Myocyte (in vitro differentiated cells): ENCODE results near the gene STXBP2. TPM values are rescaled to one million over a fixed set of nuclear protein-coding genes. Genes with fewer than 3 reads are reported as not detected.

Experiments used
- DNase-seq: peaks from one replicate; pipeline ENCODE4 v3.0.0-alpha.2; 2012; ENCODE audit warnings: low read depth
- total RNA-seq: library from RNA; depleted of rRNA; stranded (reverse); fragments of >200 nt; gene quantifications from 2 replicates; pipeline ENCODE4 v1.2.3, GENCODE V29; 2014

The STXBP2 gene
- total RNA-seq, 1 donor from 2014 or later: not detected

DNA sequence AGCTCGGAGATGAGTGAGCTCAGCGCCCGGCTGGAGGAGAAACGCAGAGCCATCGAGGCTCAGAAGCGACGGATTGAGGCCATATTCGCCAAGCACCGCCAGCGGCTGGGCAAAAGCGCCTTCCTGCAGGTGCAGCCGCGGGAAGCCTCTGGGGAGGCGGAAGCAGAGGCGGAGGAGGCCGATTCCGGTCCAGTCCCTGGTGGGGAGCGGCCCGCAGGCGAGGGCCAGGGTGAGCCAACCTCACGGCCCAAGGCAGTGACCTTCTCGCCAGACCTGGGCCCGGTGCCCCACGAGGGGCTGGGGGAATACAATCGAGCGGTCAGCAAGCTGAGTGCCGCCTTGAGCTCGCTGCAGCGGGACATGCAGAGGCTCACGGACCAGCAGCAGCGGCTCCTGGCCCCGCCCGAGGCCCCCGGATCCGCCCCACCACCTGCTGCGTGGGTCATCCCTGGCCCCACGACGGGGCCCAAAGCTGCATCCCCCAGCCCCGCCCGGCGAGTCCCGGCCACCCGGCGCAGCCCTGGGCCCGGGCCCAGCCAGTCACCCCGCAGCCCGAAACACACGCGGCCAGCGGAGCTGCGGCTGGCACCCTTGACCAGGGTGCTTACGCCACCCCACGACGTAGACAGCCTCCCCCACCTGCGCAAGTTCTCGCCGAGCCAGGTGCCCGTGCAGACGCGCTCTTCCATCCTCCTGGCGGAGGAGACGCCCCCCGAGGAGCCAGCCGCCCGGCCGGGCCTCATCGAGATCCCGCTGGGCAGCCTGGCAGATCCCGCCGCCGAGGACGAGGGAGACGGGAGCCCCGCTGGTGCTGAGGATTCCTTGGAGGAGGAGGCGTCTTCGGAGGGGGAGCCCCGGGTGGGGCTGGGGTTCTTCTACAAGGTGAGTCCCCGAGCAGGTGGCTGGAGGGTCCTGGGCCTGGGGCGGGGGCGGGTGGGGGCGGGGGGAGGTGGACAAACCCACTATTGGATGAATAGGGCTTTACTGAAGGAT is 24.3 kb upstream of the STXBP2 start:
- no peak for DNase-seq

DNA sequence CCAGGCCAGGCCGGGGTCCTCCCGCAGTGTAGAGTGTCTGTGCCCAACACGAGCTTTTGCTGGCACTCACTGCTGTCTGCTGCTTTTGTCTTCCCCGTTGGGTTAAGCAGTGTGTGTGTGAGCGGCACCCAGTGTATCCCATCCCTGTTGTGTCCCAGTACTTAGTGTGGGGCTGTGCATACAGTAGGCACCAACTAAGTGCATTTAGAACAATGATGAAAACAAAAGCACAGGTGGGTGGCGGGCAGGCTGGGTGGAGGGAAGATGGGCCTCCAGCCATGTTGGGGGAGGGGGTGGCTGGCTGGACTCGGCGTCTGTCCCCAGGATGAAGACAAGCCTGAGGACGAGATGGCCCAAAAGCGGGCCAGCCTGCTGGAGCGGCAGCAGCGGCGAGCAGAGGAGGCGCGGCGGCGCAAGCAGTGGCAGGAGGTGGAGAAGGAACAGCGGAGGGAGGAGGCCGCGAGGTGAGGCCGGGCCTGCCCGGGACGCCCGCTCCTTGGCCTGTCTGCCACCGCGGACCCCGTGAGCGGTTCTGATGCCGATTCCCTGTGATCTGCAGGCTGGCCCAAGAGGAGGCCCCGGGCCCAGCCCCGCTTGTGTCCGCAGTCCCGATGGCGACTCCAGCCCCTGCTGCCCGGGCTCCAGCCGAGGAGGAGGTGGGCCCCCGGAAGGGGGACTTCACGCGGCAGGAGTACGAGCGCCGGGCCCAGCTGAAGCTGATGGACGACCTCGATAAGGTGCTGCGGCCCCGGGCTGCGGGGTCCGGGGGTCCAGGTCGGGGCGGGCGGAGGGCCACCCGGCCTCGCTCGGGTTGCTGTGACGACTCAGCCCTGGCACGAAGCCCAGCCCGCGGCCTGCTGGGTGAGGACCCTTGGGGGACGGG is 21.8 kb upstream of the STXBP2 start:
- no peak for DNase-seq

DNA sequence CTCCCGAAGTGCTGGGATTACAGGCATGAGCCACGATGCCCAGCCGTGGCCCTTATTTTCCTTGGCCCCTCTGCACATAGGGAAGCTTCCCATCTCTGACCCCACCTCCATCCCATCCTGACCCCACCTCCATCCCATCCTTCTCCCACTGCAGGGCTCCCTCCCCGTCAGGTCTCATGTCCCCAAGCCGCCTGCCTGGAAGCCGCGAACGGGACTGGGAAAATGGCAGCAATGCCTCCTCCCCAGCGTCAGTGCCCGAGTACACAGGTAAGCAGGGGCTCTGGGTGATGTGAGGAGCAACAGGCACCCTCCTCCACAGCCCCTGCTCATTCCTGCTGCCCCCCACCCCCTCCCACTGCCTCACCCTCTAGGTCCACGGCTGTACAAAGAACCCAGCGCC is 19.7 kb upstream of the STXBP2 start:
- DNase-seq: no peak

GRCh38 chr19:7617735-7618134 is 19.2 kb upstream of the STXBP2 start:
- DNase-seq: no peak

- no peak for DNase-seq
These were observed 18.6 kb upstream of the STXBP2 start for GRCh38 chr19:7618348-7618747.

DNA sequence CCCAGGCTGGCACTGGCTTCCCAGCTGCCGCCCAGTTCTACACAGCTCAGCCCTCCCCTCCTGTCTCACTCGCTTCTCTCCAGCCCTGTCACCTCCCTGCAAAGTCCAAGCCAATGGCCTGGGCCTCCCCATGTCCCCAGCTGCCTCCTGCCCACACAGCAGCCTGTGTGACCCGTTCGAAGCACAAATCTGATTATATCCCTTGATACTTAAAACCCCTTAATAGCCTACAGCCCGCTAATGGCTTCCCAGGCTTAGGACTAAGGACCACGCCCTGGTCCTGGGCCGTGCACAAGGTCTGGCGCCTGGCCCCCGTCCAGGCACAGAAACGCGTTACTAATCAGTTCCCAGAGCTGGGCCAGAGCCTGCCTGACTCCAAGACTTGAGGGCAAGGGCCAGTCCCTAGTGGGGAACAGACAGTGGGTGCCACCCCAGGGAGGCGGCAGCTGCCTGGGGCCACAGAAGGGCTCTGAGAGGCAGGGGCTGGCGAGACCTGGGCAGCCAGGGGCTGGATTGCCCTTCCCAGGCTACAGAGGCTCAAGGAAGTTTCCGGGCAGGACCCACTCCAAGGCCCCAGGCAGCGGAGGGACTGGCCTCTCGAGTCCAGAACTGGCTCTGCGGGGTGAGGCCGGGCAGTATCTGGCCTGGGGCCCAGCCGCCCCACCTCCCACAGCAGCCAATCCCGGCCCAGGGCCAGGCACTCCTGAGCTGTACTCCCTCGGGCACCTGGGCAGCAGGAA is 18.0 kb upstream of the STXBP2 start:
- no peak for DNase-seq

DNA sequence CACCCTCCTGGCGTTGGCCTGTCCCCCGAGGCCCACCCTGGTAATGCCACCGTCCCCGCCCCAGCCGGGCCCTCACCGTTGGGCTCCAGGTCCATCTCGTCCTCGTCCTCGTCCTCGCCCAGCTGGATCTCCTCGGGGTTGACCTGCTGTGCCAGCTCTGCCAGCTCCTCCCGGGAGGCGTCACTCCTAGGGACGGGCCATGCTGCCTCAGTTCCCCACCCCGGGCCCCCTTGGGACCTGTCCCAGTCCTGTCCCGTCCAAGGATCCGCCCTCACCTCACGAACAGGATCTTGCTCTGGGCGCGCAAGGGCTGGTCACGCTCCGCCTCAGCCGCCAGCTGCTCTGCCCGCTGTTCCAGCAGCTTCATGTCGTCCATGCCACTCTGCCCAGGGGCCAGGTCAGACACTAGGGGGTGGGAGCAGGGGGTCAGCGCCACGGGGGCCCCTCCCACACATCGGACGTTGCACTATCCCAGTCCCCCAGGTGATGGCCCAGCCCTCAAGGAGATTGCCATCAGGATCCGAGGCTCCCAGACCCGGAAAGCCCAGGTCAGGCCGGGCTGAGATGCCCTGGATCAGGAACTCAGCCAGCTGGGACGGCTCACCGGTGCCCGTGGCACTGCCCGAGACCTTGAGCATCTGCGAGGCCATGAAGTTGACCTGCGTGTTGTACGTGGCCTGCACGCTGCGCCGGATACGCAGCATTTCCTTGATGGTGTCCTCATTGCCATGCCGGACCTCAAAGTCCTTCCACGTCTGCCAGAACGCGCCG is 17.1 kb upstream of the STXBP2 start:
- no peak for DNase-seq

DNA sequence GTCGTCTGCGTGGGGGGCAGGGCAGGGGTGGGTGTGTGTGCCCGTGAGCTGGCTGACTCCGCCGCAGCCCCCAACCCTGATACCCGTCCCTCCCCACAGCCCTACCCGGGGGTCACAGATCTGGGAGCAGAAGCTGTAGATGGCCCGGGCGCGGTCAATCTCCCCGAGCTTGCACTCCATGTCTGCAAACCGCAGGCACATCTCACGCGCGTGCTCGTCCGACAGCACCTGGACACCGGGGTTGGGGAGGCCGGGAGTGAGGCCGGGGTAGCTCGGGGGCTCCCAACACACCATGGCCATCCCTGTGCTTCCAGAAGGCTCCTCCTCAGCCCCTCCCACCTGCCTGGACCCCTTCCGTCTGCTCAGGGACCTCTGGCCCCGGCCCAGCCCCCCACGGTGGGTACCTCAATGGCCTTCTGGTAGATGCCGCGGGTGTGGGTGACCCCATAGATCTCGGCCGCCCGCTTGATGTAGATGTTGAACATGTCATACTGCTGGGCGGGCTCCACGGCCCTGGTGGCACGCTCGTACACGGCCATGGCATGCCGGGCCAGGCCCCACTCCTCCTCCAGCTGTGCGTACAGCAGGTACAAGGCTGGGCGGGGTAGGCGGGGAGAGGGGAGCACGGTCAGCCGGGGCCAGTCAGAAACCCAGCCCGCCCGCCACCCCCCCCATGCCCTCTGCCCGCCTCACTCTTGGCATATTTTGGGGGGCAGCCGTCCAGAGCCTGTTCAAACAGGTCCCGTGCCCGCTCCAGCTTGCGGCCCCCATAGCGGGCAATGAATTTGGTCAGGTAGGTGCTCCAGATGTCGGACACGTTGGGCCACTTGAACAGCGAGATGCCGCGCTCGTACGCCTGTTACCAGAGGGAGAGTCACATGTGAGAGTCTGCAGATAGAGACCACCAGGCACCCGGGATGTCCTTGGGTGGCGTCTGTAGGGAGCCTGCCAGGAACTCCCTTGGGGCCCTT is 16.2 kb upstream of the STXBP2 start:
- DNase-seq: no peak

DNA sequence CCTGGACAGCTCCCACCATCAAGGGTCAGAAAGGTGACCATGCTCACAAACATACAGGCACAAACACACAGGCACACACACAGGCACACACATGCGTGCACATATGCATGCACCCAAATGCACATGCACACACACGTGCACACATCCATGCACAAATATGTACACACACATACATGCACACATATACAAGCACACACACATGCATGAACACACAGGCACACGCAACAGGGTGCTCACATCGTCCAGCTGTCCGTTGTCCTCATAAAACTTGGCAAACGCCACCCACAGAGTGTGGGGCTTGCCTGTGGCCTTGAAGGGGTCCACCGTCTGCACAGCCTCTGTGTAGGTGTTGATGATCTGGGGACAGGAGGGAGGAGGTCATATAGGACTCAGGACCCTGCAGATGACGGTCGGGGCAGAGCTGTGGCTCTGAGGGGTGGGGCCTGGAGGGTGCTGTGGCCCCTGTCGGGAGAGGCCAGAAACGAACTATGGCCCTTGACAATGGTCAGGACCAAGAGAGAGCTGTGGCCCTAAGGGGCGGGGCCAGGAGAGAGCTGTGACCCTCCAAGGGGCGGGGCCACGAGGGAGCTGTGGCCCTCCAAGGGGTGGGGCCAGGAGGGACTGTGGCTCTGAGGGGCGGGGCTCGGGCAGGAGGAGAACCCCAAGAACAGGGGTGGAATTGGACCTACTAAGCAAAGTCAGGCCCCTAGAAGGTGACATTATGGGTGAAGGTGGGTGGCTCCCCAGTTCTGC is 13.8 kb upstream of the STXBP2 start:
- no peak for DNase-seq

DNA sequence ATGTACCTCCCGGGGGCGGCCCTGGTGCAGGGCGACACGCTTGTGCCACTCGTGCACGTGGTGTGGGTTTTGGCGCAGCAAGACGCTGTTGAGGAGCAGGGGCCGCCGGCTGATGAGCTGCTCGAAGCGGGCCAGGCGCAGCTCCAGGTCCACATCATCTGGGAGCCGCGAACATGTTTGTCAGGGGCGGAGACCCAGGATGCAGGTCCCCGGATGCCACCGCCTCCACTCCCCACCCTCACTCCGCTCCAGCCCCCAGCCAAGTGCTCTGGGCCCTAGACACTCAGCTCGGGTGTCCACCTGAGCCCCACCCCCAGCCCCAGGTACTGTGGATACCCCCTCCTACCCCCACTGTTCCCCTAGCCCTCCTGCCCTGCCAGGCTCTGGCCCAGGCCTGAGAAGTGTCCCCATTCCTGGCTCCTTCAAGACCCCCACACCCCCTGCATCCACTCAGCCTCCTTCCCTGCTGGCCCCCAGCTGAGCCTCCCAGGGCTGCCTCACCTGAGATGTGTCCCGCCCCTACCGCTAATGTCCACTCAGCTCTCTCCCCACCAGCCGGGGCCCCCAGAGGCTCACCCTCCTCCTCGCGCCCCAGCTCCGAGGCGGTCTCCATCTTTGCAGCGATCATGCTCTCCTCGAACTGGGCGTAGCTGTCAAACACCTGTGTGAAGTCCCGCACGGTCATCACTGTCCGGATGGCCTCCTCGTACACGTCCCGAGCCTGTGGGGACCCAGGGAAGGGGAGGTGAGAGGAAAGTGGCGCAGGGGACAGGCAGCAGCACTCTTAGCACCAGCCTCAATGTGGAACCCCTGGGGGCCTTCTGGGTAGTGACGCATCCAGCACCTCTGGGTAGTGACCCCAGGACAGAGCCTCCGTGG is 12.9 kb upstream of the STXBP2 start:
- DNase-seq: no peak

GRCh38 chr19:7624810-7625209 is 12.1 kb upstream of the STXBP2 start:
- DNase-seq: no peak

- no peak for DNase-seq
These were observed 11.0 kb upstream of the STXBP2 start for GRCh38 chr19:7625763-7626372.

- DNase-seq: no peak
These were observed 9.7 kb upstream of the STXBP2 start for GRCh38 chr19:7627166-7627565.

- DNase-seq: no peak
These were observed 8.2 kb upstream of the STXBP2 start for GRCh38 chr19:7628589-7629311.

GRCh38 chr19:7629347-7630054 is 7.4 kb upstream of the STXBP2 start, which contains the start of the genes PET100 and XAB2:
Gene PET100 (plus strand): TSS chr19:7629793. CDS start chr19:7629834, 41 bp downstream.
Gene XAB2 (minus strand): TSS chr19:7629545. CDS start chr19:7629527, 18 bp downstream.
- peak; percentile 99 for DNase-seq

- no peak for DNase-seq
These were observed 5.3 kb upstream of the STXBP2 start for GRCh38 chr19:7631577-7631976.
